GM21576 (cell line): ENCODE measurements around the gene PLA2G5.

Source experiments
- ATAC-seq: cut with Tn5 transposase; IDR thresholded peaks from one replicate; pipeline ENCODE4 v1.9.1; 2021; ENCODE audit warnings: mild to moderate bottlenecking, moderate library complexity; ENCODE audit not compliant: unreplicated experiment

Gene PLA2G5

GRCh38 chr1:20063861-20064292 is 6.1 kb upstream of the PLA2G5 start:
- no peak for ATAC-seq

- ATAC-seq: no peak
Observed at GRCh38 chr1:20068722-20069121, 1.3 kb upstream of the PLA2G5 start.

GRCh38 chr1:20070357-20070756 is 363 bp downstream of the PLA2G5 start:
- no peak for ATAC-seq

GRCh38 chr1:20071416-20071815 is 1.4 kb downstream of the PLA2G5 start:
- no peak for ATAC-seq

- no peak for ATAC-seq
Observed at GRCh38 chr1:20072771-20073170, 2.8 kb downstream of the PLA2G5 start.

GRCh38 chr1:20073256-20073655 is 3.3 kb downstream of the PLA2G5 start:
- no peak for ATAC-seq

GRCh38 chr1:20074055-20074724 is 4.2 kb downstream of the PLA2G5 start:
- ATAC-seq: no peak

GRCh38 chr1:20074725-20075171 is 4.8 kb downstream of the PLA2G5 start:
- ATAC-seq: no peak

GRCh38 chr1:20075345-20075744 is 5.4 kb downstream of the PLA2G5 start:
- no peak for ATAC-seq

- ATAC-seq: no peak
Observed at GRCh38 chr1:20076223-20076622, 6.2 kb downstream of the PLA2G5 start.

- no peak for ATAC-seq
Observed at GRCh38 chr1:20076710-20077461, 6.9 kb downstream of the PLA2G5 start.

- ATAC-seq: no peak
Observed at GRCh38 chr1:20078171-20078651, 8.2 kb downstream of the PLA2G5 start.

GRCh38 chr1:20078711-20079110 is 8.7 kb downstream of the PLA2G5 start:
- no peak for ATAC-seq

GRCh38 chr1:20079661-20080305 is 9.8 kb downstream of the PLA2G5 start:
- ATAC-seq: no peak

GRCh38 chr1:20080441-20081352 is 10.7 kb downstream of the PLA2G5 start:
- ATAC-seq: no peak

GRCh38 chr1:20081353-20081810 is 11.4 kb downstream of the PLA2G5 start:
- ATAC-seq: no peak

- no peak for ATAC-seq
Observed at GRCh38 chr1:20082772-20083171, 12.8 kb downstream of the PLA2G5 start.

GRCh38 chr1:20083178-20083944 is 13.4 kb downstream of the PLA2G5 start:
- no peak for ATAC-seq

- no peak for ATAC-seq
Observed at GRCh38 chr1:20086800-20087199, 16.8 kb downstream of the PLA2G5 start.

GRCh38 chr1:20087668-20088067 is 17.7 kb downstream of the PLA2G5 start:
- no peak for ATAC-seq
